Loucy (cell line): ENCODE data around the gene TAP2.
A peak's percentile ranks its signal among the peaks of the same experiment; 100 is the strongest.

Experiments
- CTCF ChIP-seq: fragments of 200-600 bp; sonication (generic); conservative IDR thresholded peaks from 2 replicates; pipeline ENCODE4 v1.5.1; 2014; ENCODE audit warnings: mild to moderate bottlenecking, antibody characterized with exemption, low read length
- EZH2phosphoT487 ChIP-seq: fragments of 200-600 bp; IDR thresholded peaks from 2 replicates; pipeline ENCODE4 v1.6.1; 2018; ENCODE audit warnings: antibody characterized with exemption, mild to moderate bottlenecking, moderate library complexity, borderline replicate concordance

- peak; percentile 66 for TF ChIP-seq CTCF
- TF ChIP-seq EZH2phosphoT487: no peak
Measured at GRCh38 chr6:32853541-32854375, 15.2 kb upstream of the TAP2 start, which contains the start of the genes PSMB9 and TAP1.
